ENCODE data around the gene NLRC5.
"Not testable (repeated sequence)": the region's sequence is repeated elsewhere in the genome, so short reads cannot be mapped to it uniquely, and the experiment has no call there.

Gene NLRC5

GRCh38 chr16:56970934-56971767 lies 18.2 kb upstream of the NLRC5 start:
- TF ChIP-seq CTCF (IDR thresholded peaks at IDR 0.05; ENCODE audit: control insufficient read depth, extremely low read depth, insufficient read depth): no peak
- DNase-seq (ENCODE audit: low read depth): no peak
- H3K4me3 ChIP-seq (ENCODE audit: low read depth, low read length): no peak overlapping the region

GRCh38 chr16:56971768-56972043 lies 17.7 kb upstream of the NLRC5 start:
- DNase-seq (ENCODE audit: low read depth): no peak
- no peak overlapping the region for H3K4me3 ChIP-seq (ENCODE audit: low read depth, low read length)
- no peak for TF ChIP-seq CTCF (IDR thresholded peaks at IDR 0.05; ENCODE audit: control insufficient read depth, extremely low read depth, insufficient read depth)

GRCh38 chr16:56972403-56973293 lies 16.7 kb upstream of the NLRC5 start:
- DNase-seq (ENCODE audit: low read depth): no peak
- no peak overlapping the region for H3K4me3 ChIP-seq (ENCODE audit: low read depth, low read length)
- no peak for TF ChIP-seq CTCF (IDR thresholded peaks at IDR 0.05; ENCODE audit: control insufficient read depth, extremely low read depth, insufficient read depth)

GRCh38 chr16:56973294-56973689 lies 16.1 kb upstream of the NLRC5 start:
- no peak overlapping the region for H3K4me3 ChIP-seq (ENCODE audit: low read depth, low read length)
- no peak for TF ChIP-seq CTCF (IDR thresholded peaks at IDR 0.05; ENCODE audit: control insufficient read depth, extremely low read depth, insufficient read depth)
- DNase-seq (ENCODE audit: low read depth): no peak

GRCh38 chr16:56973899-56974298 lies 15.5 kb upstream of the NLRC5 start:
- DNase-seq (ENCODE audit: low read depth); H3K4me3 ChIP-seq (ENCODE audit: low read depth, low read length): not testable (repeated sequence)

GRCh38 chr16:56974549-56975300 lies 14.6 kb upstream of the NLRC5 start:
- TF ChIP-seq CTCF (IDR thresholded peaks at IDR 0.05; ENCODE audit: control insufficient read depth, extremely low read depth, insufficient read depth): no peak
- no peak for DNase-seq (ENCODE audit: low read depth)
- H3K4me3 ChIP-seq (ENCODE audit: low read depth, low read length): no peak overlapping the region

GRCh38 chr16:56975714-56976113 lies 13.6 kb upstream of the NLRC5 start:
- no peak overlapping the region for H3K4me3 ChIP-seq (ENCODE audit: low read depth, low read length)
- DNase-seq (ENCODE audit: low read depth): no peak
- no peak for TF ChIP-seq CTCF (IDR thresholded peaks at IDR 0.05; ENCODE audit: control insufficient read depth, extremely low read depth, insufficient read depth)
